Bronchial epithelial cell (primary cell): Measurements from ENCODE around the gene HMCES. TPM values are rescaled to one million over a fixed set of nuclear protein-coding genes. Genes with fewer than 3 reads are reported as not detected.

Experiments used
- DNase-seq: peaks from one replicate; pipeline ENCODE4 v3.0.0-alpha.2; 2010; ENCODE audit warnings: low read depth
- FAIRE-seq: peaks from 2 replicates; lab custom pipeline; 2011; peaks lifted over from hg19 to GRCh38; lab: Jason Lieb, UNC
- H3K27me3 ChIP-seq: 2 replicates; pipeline ENCODE4 v1.5.1; 2011; ENCODE audit warnings: low read length; ENCODE audit not compliant: control insufficient read depth, insufficient read depth
- H3K36me3 ChIP-seq: 2 replicates; pipeline ENCODE4 v1.5.1; 2011; ENCODE audit warnings: low read length; ENCODE audit not compliant: control insufficient read depth, insufficient read depth
- H3K4me3 ChIP-seq: 2 replicates; pipeline ENCODE4 v1.5.1; 2011; ENCODE audit warnings: mild to moderate bottlenecking, low read depth, low read length, control low read depth
- CTCF ChIP-seq: IDR thresholded peaks from 2 replicates; pipeline ENCODE4 v1.5.1; 2011; ENCODE audit warnings: mild to moderate bottlenecking, moderate library complexity, low read length, control low read depth, inconsistent platforms; ENCODE audit not compliant: insufficient read depth, severe bottlenecking
- total RNA-seq: library from RNA; depleted of rRNA; stranded (reverse); fragments of >200 nt; gene quantifications from 2 replicates; pipeline ENCODE4 v1.2.1, GENCODE V29; 2014

The HMCES gene
- total RNA-seq, 1 donor from 2014 or later, result 30.5 TPM

- DNase-seq (no peak), FAIRE-seq (peak; percentile 93)
- no peak for TF ChIP-seq CTCF
- Histone ChIP-seq H3K27me3 (no peaks in the 10 kb centered on the region), H3K36me3 (no peaks in the 10 kb centered on the region), H3K4me3 (no peak overlapping the region)
Observed at GRCh38 chr3:129320825-129321487, 42.3 kb downstream of the HMCES start.

GRCh38 chr3:129321887-129322286 lies 43.2 kb downstream of the HMCES start:
- no peak for TF ChIP-seq CTCF

GRCh38 chr3:129323651-129324294 lies 45.1 kb downstream of the HMCES start:
- Histone ChIP-seq H3K4me3 (no peak overlapping the region), H3K36me3 (no peaks in the 10 kb centered on the region), H3K27me3 (no peaks in the 10 kb centered on the region)
- no peak for FAIRE-seq
- DNase-seq, result no peak
- peak; percentile 17 for TF ChIP-seq CTCF

More at GRCh38 chr3:129321887-129322286, 43.2 kb downstream of the HMCES start:
- no peaks in the 10 kb centered on the region for H3K27me3 ChIP-seq
- no peak overlapping the region for H3K4me3 ChIP-seq
- DNase-seq, result no peak
- H3K36me3 ChIP-seq, result no peaks in the 10 kb centered on the region
- peak; percentile 94 for FAIRE-seq

- H3K4me3 ChIP-seq, result no peak overlapping the region
- TF ChIP-seq CTCF, result no peak
- DNase-seq (no peak), FAIRE-seq (no peak)
- H3K36me3 ChIP-seq, result no peaks in the 10 kb centered on the region
- no peaks in the 10 kb centered on the region for H3K27me3 ChIP-seq
Observed at GRCh38 chr3:129324855-129325254, 46.2 kb downstream of the HMCES start.

GRCh38 chr3:129325383-129325782 lies 46.7 kb downstream of the HMCES start:
- DNase-seq, result no peak
- no peak for FAIRE-seq
- H3K36me3 ChIP-seq, result no peaks in the 10 kb centered on the region
- TF ChIP-seq CTCF, result no peak
- H3K27me3 ChIP-seq, result no peaks in the 10 kb centered on the region
- no peak overlapping the region for H3K4me3 ChIP-seq
